Endothelial cell of umbilical vein (primary cell): Measurements from ENCODE around the gene SLC12A8. TPM values are rescaled to one million over a fixed set of nuclear protein-coding genes. Genes with fewer than 3 reads are reported as not detected.

Source experiments
- BruUV-seq: library from RNA; stranded (reverse); fragments of 400-500 nt; replicated peaks from 2 replicates; lab custom pipeline; 2021; lab: Mats Ljungman, UMichigan
- CTCF ChIA-PET: fragments of 300-600, 350-600 bp; sonication (Branson Sonifier 250); formaldehyde crosslinking; loops from one replicate; lab custom pipeline; 2021; ENCODE audit warnings: antibody characterized with exemption, inconsistent platforms; lab: Charles Lee
- POLR2A ChIA-PET: fragments of 300-600, 350-600 bp; sonication (Branson Sonifier 250); formaldehyde crosslinking; loops from one replicate; lab custom pipeline; 2021; ENCODE audit warnings: antibody characterized with exemption, inconsistent platforms; lab: Charles Lee
- DNase-seq: peaks from one replicate; pipeline ENCODE4 v3.0.0-alpha.2; 2011; ENCODE audit warnings: low read depth, low spot score
- FAIRE-seq: peaks from 2 replicates; lab custom pipeline; 2011; peaks lifted over from hg19 to GRCh38; lab: Jason Lieb, UNC
- H2AFZ ChIP-seq: 2 replicates; pipeline ENCODE4 v1.6.0; 2012; ENCODE audit warnings: low read depth, low read length, control low read depth, inconsistent platforms
- H3K27ac ChIP-seq: 2 replicates; pipeline ENCODE4 v1.5.1; 2011; ENCODE audit warnings: low read depth, mild to moderate bottlenecking, control low read depth, low read length, moderate library complexity; ENCODE audit not compliant: insufficient read depth
- H3K27me3 ChIP-seq, 2 experiments: 2 replicates each; pipeline versions ENCODE4 v1.6.0 to v1.6.1; 2011; ENCODE audit warnings: low read length in 2 of 2, mixed read lengths in 1 of 2; ENCODE audit not compliant: control insufficient read depth in 2 of 2, insufficient read depth in 2 of 2
- H3K36me3 ChIP-seq, 2 experiments: 2 replicates in 1 of 2; 3 replicates in 1 of 2; pipeline ENCODE4 v1.5.1; 2011; ENCODE audit warnings: low read length in 2 of 2, mild to moderate bottlenecking in 1 of 2, moderate library complexity in 1 of 2; ENCODE audit not compliant: control insufficient read depth in 2 of 2, insufficient read depth in 2 of 2; ENCODE audit errors: extremely low read depth in 1 of 2
- H3K4me1 ChIP-seq: 3 replicates; pipeline ENCODE4 v1.5.1; 2011; ENCODE audit warnings: mild to moderate bottlenecking, low read length; ENCODE audit not compliant: control insufficient read depth, insufficient read depth; ENCODE audit errors: extremely low read depth
- H3K4me2 ChIP-seq: 2 replicates; pipeline ENCODE4 v1.6.1; 2011; ENCODE audit warnings: low read length, control low read depth, mixed read lengths; ENCODE audit not compliant: insufficient read depth
- H3K4me3 ChIP-seq, 3 experiments: fragments of 200-600 bp in 1 of 3; sonication (generic), shearing (Covaris generic) in 1 of 3; replicated peaks in 1 of 3; 2 replicates each; pipeline ENCODE4 v1.5.1; 2011 to 2016; ENCODE audit warnings: control low read depth in 3 of 3, low read length in 3 of 3, mild to moderate bottlenecking in 2 of 3, inconsistent platforms in 1 of 3, low read depth in 1 of 3, moderate library complexity in 1 of 3; ENCODE audit not compliant: insufficient read depth in 1 of 3
- H3K79me2 ChIP-seq: 2 replicates; pipeline ENCODE4 v1.6.0; 2012; ENCODE audit warnings: low read length, inconsistent platforms; ENCODE audit not compliant: control insufficient read depth, insufficient read depth
- H3K9ac ChIP-seq: replicated peaks from 2 replicates; pipeline ENCODE3; 2011; ENCODE audit warnings: low read length, control low read depth; ENCODE audit not compliant: insufficient read depth; ENCODE audit errors: extremely low read depth
- H3K9me1 ChIP-seq: replicated peaks from 3 replicates; pipeline ENCODE4 v1.6.0; 2011; ENCODE audit warnings: mild to moderate bottlenecking, low read length; ENCODE audit not compliant: control insufficient read depth, insufficient read depth; ENCODE audit errors: extremely low read depth
- H3K9me3 ChIP-seq: replicated peaks from 2 replicates; pipeline ENCODE4 v1.5.1; 2012; ENCODE audit warnings: low read length, inconsistent platforms; ENCODE audit not compliant: control insufficient read depth, insufficient read depth
- H4K20me1 ChIP-seq: replicated peaks from 2 replicates; pipeline ENCODE3; 2011; ENCODE audit warnings: mild to moderate bottlenecking, low read length; ENCODE audit not compliant: control insufficient read depth, insufficient read depth; ENCODE audit errors: extremely low read depth
- CTCF ChIP-seq, 2 donors: IDR thresholded peaks; 1 replicate in 1 of 2; 2 replicates in 1 of 2; pipeline ENCODE4 v1.5.1; 2011; ENCODE audit warnings: low read length in 2 of 2, mild to moderate bottlenecking in 2 of 2, moderate library complexity in 2 of 2, control low read depth in 1 of 2, inconsistent platforms in 1 of 2, low read depth in 1 of 2; ENCODE audit not compliant: insufficient read depth in 1 of 2; ENCODE audit errors: extremely low read depth in 1 of 2
- EZH2 ChIP-seq: IDR thresholded peaks from 2 replicates; pipeline ENCODE4 v1.6.1; 2012; ENCODE audit warnings: borderline replicate concordance, low read depth, mild to moderate bottlenecking, moderate library complexity, low read length, inconsistent platforms; ENCODE audit not compliant: severe bottlenecking
- FOS ChIP-seq: IDR thresholded peaks from 2 replicates; pipeline ENCODE4 v1.6.1; 2011; ENCODE audit warnings: mild to moderate bottlenecking, low read length, moderate library complexity, borderline replicate concordance; ENCODE audit not compliant: insufficient read depth
- GATA2 ChIP-seq: IDR thresholded peaks from 2 replicates; pipeline ENCODE4 v1.7.0; 2011; ENCODE audit warnings: low read depth, mild to moderate bottlenecking, moderate library complexity, mixed read lengths, low read length; ENCODE audit not compliant: insufficient read length, insufficient read depth
- JUN ChIP-seq: IDR thresholded peaks from 2 replicates; pipeline ENCODE4 v1.6.1; 2011; ENCODE audit warnings: borderline replicate concordance, low read depth; ENCODE audit not compliant: insufficient read length, insufficient read depth
- MYC ChIP-seq: IDR thresholded peaks from one replicate; pipeline ENCODE4 v1.6.1; 2011; ENCODE audit warnings: mild to moderate bottlenecking, low read depth, low read length
- POLR2A ChIP-seq: IDR thresholded peaks from 2 replicates; pipeline ENCODE4 v1.6.1; 2012; ENCODE audit warnings: low read depth, mild to moderate bottlenecking, control low read depth, low read length
- POLR2AphosphoS5 ChIP-seq: IDR thresholded peaks from 2 replicates; pipeline ENCODE4 v1.6.1; 2012; ENCODE audit warnings: low read depth, mild to moderate bottlenecking, control low read depth, low read length, moderate library complexity; ENCODE audit not compliant: insufficient read depth
- dilution Hi-C: fragments of 300-500 bp; cut with MboI; formaldehyde crosslinking; loops from one replicate; pipeline ENCODE4 v1.15.0; 2019; ENCODE audit warnings: low sequenced_read_pairs; ENCODE audit not compliant: extremely low pct_ligation_motif_present
- intact Hi-C: fragments of 100-400 bp; cut with micrococcal nuclease; formaldehyde crosslinking; loops from one replicate; pipeline ENCODE4 v1.10.0; 2022
- polyA plus RNA-seq, 4 experiments: library from polyadenylated mRNA; depleted of rRNA in 3 of 4; stranded (reverse) in 3 of 4; unstranded in 1 of 4; fragments of >200 nt; gene quantifications; 2 replicates each; pipeline versions ENCODE4 v1.2.1 to v1.2.3, GENCODE V29; 2011 to 2012; ENCODE audit warnings: missing spikeins in 1 of 4
- total RNA-seq: library from RNA; stranded (reverse); gene quantifications from 2 replicates; pipeline ENCODE4 v1.2.3, GENCODE V29; 2021
- TF ChIP-seq, protein P1 (sequence below): IDR thresholded peaks from 2 replicates; pipeline ENCODE4 v1.6.1; 2011; ENCODE audit not compliant: insufficient read depth, insufficient read length

The SLC12A8 gene
- total and polyA plus RNA-seq, 2 donors (not counting 3 experiments of a cell fraction or from before 2014, with no cell fraction given), result 0.86 to 0.90 TPM

GRCh38 chr3:125043599-125044151 is 168.9 kb downstream of the SLC12A8 start:
- no peaks in the 10 kb centered on the region for H4K20me1 ChIP-seq
- no peaks in the 10 kb centered on the region for H3K9me1 ChIP-seq
- H3K79me2 ChIP-seq, result peaks cover 73% of the 10 kb centered on the region
- peaks cover 0 to 2% of the 10 kb centered on the region in 2 experiments for H3K36me3 ChIP-seq
- H3K27ac ChIP-seq, result peak overlapping the region; percentile 77
- dilution Hi-C loops (no loop called here), intact Hi-C loops (loop anchor here (1.0 kb wide), 2 partner anchors 9 to 11 kb away; no protein-coding TSS in a partner anchor)
- H3K4me3 ChIP-seq, result no peak overlapping the region
- no TSS peak for BruUV-seq
- peak overlapping the region; percentile 46 for H3K9ac ChIP-seq
- ChIA-PET CTCF (interaction anchor here (1.1 to 2.2 kb wide), 6 partner anchors 8 to 107 kb away, joined by 3 to 12 read pairs (median 4); no protein-coding TSS in a partner anchor), POLR2A (interaction anchor here (1.9 kb wide), 1 partner anchor 9 kb away, joined by 4 read pairs; no protein-coding TSS in a partner anchor)
- H3K27me3 ChIP-seq, result no peaks in the 10 kb centered on the region
- H3K4me1 ChIP-seq, result peaks cover 56% of the 10 kb centered on the region
- DNase-seq, result peak; percentile 74
- TF ChIP-seq POLR2AphosphoS5 (peak; percentile 31), EZH2 (no peak)
- H3K9me3 ChIP-seq, result no peaks in the 10 kb centered on the region
- H2AFZ ChIP-seq, result peak overlapping the region; percentile 61
- FAIRE-seq, result peak; percentile 66
- peak overlapping the region; percentile 74 for H3K4me2 ChIP-seq

DNA sequence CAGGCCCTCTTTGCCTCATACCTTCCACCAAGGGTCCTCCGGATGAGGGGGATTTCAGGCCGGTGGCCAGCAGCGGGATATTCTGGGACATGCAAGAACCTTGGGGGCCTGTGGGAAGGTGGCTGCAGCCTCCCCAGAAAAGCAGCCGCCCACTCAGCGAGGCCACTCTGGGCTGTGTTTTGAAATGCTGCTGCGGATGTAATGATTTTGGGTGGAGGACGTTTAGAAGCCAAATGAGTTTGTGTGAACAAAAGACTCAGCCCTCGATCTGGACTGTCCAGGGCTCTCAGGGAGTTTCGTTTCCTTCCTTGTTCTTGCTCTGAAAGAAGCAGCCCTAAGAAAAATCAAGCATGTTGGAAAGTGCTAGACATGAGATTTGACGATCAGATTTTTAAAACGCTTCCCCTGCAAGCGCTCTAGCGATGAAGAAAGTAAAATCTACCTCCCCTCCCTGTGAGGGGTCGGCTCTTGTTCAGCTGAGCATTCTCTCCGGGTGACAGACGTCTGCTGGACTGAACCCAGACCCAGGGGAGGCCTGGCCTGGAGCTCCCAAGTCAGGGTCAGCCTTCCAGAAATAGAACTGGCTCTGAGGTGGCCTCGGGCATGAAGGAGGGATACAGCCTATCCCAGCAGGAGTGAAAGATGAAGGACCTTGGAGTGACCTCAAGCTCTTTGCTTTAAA is 169.7 kb downstream of the SLC12A8 start:
- ChIA-PET POLR2A (interaction anchor here (1.9 kb wide), 1 partner anchor 9 kb away, joined by 4 read pairs; no protein-coding TSS in a partner anchor), CTCF (interaction anchor here (0.7 to 2.2 kb wide), 6 partner anchors 10 to 120 kb away, joined by 3 to 12 read pairs (median 4); no protein-coding TSS in a partner anchor)
- peak; percentile 64 for DNase-seq
- intact Hi-C loops (loop anchor here (1.0 kb wide), 2 partner anchors 9 to 11 kb away; no protein-coding TSS in a partner anchor), dilution Hi-C loops (no loop called here)
- Histone ChIP-seq H3K9me1 (no peaks in the 10 kb centered on the region), H4K20me1 (no peaks in the 10 kb centered on the region), H3K9ac (peak overlapping the region; percentile 46), H3K27me3 (no peaks in the 10 kb centered on the region), H3K4me1 (peaks cover 56% of the 10 kb centered on the region), H3K4me2 (peak overlapping the region; percentile 74), H3K27ac (peak overlapping the region; percentile 77), H2AFZ (peak overlapping the region; percentile 74), H3K4me3 (no peak overlapping the region), H3K79me2 (peaks cover 77% of the 10 kb centered on the region), H3K36me3 (peaks cover 0 to 2% of the 10 kb centered on the region in 2 experiments), H3K9me3 (no peaks in the 10 kb centered on the region)
- peak; percentile 57 for FAIRE-seq
- TSS peak; percentile 24 for BruUV-seq
- TF ChIP-seq POLR2AphosphoS5, result no peak
- no peak for TF ChIP-seq EZH2
- no peak for TF ChIP-seq GATA2
- no peak for TF ChIP-seq FOS
- TF ChIP-seq, protein P1, sequence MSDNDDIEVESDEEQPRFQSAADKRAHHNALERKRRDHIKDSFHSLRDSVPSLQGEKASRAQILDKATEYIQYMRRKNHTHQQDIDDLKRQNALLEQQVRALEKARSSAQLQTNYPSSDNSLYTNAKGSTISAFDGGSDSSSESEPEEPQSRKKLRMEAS, result no peak
- TF ChIP-seq POLR2A, result no peak
- no peak for TF ChIP-seq JUN
- TF ChIP-seq CTCF (IDR thresholded peaks at IDR 0.05; ENCODE audit: extremely low read depth in 1 of 2, insufficient read depth in 1 of 2, low read depth in 1 of 2, low read length in 2 of 2), result no peak
- no peak for TF ChIP-seq MYC
